Measurements from ENCODE around the gene GADL1.
A peak's percentile ranks its signal among the peaks of the same experiment; 100 is the strongest.

The GADL1 gene

DNA sequence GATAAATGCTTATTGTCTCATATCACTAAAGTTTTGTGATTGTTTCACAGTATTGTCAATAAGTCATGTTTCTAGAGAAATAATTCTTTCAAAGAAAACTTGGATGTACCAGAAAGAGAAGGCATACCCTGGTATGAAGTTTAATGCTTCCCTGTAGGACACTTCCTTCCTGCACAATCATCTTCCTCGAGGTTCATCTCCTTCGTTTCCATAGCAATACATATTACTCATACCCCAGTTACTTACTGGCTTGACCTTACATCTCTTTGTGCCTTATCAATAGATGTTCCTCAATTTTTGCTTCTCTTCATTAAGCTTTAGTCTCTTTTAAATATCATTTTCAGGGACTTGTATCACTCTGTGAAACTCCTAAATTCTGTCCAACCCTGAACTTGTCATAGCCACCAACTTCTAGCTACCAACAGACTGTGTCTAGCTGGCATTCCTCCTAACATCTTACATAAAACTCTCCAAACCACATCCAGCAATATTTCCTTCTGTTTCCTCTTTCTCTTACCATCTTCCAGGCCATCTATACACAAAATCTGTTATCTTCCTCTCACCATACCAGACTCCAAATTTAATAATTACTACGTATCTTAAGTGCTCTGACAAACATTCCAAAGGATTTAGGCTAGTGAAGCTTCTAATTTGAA lies 134.3 kb downstream of the GADL1 start:
- DNase-seq (ENCODE audit: low spot score) = no peak

GRCh38 chr3:30756218-30756617 lies 138.2 kb downstream of the GADL1 start:
- DNase-seq (ENCODE audit: low spot score) = no peak

DNA sequence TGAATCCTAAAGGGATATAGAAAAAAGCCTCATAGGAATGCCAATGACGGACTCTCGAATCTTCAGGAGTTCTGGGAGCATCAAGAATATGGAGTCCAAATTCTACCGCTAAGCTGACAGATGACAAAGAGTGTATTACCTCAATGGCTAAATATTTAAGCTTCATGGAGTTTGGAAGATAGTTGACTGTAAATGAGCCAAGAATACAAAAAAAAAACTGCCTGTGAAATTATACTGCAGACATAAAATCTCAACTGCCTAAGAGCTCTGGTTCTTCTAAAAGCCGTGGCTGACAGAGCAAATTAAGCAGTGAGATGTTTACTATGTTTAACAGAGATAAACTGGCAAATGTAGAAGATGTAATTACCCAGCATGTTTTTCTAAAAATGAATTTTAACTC lies 140.0 kb downstream of the GADL1 start:
- no peak for DNase-seq (ENCODE audit: low spot score)

DNA sequence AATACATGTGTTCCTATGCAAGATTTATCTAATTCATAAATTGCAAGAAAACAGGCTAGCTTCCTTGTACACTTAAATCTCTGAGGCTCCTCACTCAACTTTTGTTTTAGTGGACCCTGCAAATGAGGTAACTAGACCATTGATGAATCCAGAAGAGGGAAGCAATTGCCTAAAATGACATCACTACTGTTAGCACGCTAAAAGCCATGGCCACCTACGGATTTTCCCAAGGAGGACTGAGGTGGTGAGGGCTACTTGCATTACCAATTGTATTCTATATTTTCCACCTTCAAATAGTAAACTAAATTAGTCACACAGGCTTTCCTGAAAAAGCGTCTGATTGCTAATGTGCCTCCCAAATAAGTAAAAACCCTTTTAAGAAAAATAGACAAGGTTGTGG lies 140.7 kb downstream of the GADL1 start:
- no peak for DNase-seq (ENCODE audit: low spot score)

DNA sequence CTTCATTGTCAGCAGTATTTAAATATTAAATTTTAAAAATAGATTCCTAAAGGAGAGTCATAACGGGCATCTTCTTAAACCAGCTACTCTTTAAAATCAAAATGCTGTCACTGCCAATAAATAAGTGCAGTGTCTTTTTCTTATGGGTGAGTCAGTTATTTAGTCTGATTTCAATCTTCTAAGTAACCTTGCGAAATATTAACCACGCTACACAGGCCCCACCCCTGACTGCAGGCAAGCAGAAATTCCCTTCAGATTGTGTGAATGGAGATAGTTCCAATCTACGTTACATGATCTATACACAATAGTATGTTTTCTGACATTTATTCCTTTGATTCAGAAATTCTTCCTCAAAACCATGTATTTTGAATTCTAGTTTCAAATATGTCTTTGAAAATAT lies 141.5 kb downstream of the GADL1 start:
- no peak for DNase-seq (ENCODE audit: low spot score)

- DNase-seq (ENCODE audit: low spot score) = no peak
Measured at GRCh38 chr3:30752491-30752890, 142.0 kb downstream of the GADL1 start.

- peak; percentile 52 for DNase-seq (ENCODE audit: low spot score)
Measured at GRCh38 chr3:30751610-30752299, 142.7 kb downstream of the GADL1 start.

DNA sequence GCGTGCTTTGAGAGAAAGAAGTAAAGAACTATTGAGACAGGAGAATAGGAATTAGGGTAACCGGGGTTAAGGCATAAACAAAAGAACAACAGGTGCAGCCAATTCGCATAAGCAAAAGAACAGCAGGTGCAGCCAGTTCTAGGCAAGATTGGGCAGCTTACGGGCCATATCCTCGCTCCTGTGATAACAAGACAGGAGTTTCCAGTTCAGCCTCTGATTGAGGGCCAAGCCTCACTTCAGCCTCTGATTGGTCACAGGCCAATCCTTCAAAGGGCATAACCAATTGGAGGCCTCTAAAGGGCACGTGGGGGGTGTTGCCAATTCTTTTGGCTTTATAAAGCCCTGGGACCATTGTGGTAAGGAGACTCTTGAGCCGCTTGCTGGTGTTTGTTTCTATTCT lies 143.5 kb downstream of the GADL1 start:
- no peak for DNase-seq (ENCODE audit: low spot score)

- no peak for DNase-seq (ENCODE audit: low spot score)
Measured at GRCh38 chr3:30749230-30749629, 145.2 kb downstream of the GADL1 start.

- no peak for DNase-seq (ENCODE audit: low spot score)
Measured at GRCh38 chr3:30747771-30748281, 146.6 kb downstream of the GADL1 start.

GRCh38 chr3:30743641-30744317 lies 150.7 kb downstream of the GADL1 start:
- no peak for DNase-seq (ENCODE audit: low spot score)

DNA sequence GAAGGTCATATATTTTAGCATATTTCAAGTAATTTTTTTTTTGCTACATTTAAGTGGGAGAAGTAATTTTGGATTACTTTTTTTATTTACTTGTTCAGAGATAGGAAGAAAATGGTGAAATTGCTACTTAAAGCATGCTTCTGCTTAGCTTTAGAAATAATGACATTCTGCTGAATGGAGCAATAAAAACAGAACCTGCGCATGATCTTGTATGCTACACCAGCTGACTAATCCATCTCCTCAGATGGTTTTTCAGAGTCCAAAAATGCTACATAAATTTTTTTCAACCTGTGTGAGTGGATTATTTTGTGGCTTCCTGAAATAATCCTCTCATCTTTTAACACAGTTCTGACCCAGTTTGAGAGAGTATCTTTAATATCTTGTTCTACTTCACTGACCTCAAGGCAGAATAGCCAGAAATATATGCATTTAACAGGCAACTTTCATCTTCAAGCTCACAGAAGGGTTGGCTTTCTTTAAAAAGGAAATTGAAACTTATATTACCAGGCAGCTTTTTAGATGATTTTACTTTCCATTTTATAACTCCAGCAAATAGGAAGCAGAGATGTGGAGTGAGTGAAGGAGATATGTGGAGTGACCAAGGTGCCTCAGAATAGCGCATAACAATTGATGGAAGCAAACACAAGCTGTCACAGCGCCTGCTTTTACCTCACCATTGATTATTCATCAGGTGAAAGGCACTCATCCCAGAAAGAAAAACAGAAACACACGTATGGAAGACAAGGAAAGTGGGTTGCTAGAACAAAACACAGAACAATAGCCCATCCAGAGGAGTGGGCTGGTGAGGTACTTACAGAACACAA lies 151.5 kb downstream of the GADL1 start:
- DNase-seq (ENCODE audit: low spot score) = no peak

GRCh38 chr3:30741889-30742288 lies 152.6 kb downstream of the GADL1 start:
- DNase-seq (ENCODE audit: low spot score) = no peak

DNA sequence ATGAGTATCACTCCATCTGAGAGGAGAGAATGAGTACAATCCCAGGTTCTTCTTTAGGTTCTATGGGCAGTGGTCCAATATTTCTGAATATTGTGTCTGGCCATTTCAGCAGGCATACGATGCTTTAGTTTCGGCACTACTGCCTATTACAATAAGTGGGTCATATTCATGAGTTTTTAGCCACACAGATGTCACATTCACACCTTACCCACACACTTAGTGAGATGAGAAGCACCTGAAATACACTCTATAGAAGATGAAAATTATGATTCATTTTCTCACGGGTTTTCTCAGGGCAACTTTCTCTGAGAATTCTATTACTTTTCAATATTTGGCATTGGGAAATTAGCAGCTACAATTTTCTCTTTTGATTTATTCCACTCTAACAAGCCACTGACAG lies 155.9 kb downstream of the GADL1 start:
- DNase-seq (ENCODE audit: low spot score) = no peak

DNA sequence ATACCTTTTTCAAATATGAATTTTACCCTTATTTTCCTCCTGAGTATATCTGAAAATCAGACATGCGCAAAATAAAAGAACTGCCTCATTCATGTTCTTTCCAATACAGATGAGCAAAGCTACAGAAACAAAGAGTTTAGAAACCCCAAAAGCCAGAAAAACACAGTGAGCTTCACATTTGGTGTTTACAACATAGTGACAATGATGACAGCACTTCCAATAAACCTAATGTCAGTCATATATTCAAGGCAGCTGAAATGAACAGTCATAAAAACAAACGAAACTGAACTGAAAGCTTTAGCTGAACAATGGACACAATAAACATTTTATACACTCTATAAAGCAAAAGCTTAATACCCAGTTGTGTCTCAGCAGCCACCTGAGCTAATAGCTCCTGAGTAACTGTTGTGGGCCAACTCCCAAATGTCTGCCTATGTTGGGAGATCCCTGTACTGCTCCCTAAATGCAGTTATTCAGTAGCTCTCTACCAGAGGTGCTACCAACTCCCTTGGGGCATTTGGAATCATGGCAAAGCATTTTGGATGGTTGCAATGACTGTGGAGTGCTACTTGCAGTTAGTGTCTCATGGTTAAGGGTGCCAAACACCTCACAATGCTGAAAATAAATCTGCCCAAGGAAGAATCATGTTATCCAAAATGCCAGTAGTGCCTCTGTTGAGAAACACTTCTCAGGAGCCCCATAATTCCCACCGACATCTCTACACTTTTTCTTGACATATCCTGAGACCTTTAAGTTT lies 156.5 kb downstream of the GADL1 start:
- no peak for DNase-seq (ENCODE audit: low spot score)

DNA sequence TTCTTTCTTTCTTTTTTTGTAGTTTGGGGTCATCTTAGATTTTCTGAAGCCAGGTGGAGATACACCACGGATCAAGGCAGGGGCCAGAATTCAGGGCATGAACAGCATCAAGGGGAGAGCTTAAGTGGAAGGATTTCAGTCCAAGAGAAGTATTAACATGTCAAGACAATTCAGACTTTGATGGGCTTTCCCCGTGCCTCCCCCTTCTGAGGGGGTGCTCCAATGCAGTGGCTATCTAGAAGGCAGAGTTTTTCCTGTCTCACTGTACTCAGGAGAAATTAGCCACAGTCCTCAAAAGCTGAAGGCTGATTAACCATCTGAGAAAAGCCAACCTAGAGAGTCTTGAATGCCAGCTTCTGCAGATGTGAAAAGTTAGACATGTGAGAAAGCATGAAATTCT lies 160.8 kb downstream of the GADL1 start:
- DNase-seq (ENCODE audit: low spot score) = no peak

GRCh38 chr3:30733209-30733608 lies 161.3 kb downstream of the GADL1 start:
- no peak for DNase-seq (ENCODE audit: low spot score)

DNA sequence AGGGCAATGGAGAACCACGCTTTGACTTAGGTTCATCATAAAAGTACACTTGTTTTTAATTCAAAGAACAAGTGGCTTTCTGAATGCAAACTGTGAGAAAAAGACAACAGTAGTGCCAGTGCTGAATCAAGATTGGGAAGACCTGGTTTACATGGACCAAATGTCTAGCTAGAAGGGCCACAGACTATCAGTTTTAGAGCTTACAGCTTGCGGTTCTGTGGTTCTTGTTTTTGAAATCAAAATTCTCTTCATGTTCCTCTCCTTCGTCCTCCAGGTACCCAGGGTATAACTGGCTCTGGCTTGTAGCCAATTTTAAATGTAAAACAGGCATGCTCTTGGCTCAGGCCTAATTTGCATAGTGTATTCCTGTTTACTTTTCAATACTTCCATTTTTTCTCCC lies 163.5 kb downstream of the GADL1 start:
- no peak for DNase-seq (ENCODE audit: low spot score)

DNA sequence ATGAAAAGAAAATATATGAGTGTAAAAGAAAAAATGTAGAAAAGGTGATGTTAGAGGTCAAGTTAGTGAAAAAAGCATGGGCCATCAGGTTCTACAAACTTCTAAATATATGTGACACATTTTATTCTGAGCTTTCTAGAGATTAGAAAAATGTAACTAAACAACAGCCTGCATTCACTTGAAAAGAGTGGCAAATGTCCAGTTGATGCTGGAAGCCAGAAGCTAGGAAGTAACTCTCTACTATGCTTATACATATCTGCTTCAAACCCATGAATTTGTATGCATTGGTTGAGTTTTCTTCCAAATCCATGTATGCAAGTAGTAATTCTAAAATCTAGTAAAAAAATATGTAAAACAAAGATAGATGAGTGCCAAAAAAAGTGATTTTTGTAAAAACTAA lies 164.5 kb downstream of the GADL1 start:
- no peak for DNase-seq (ENCODE audit: low spot score)

GRCh38 chr3:30729512-30729911 lies 164.9 kb downstream of the GADL1 start:
- DNase-seq (ENCODE audit: low spot score) = no peak

GRCh38 chr3:30728143-30728542 lies 166.3 kb downstream of the GADL1 start:
- DNase-seq (ENCODE audit: low spot score) = no peak

GRCh38 chr3:30724863-30725262 lies 169.6 kb downstream of the GADL1 start:
- DNase-seq (ENCODE audit: low spot score) = no peak

All from ecto neural progenitor cell (in vitro differentiated cells).